Measurements from ENCODE around the gene IGFLR1. TPM values are rescaled to one million over a fixed set of nuclear protein-coding genes. Genes with fewer than 3 reads are reported as not detected.

Gene IGFLR1
- total and polyA plus RNA-seq, 4 donors: 3.8 to 72.5 (median 26.0) TPM

- Histone ChIP-seq H3K4me1 (ENCODE audit: control insufficient read depth in 5 of 5, insufficient read depth in 5 of 5, low read length in 5 of 5) (peaks cover 0 to 14% (median 7%) of the 10 kb centered on the region in 5 donors), H3K9me3 (ENCODE audit: control insufficient read depth in 4 of 4, insufficient read depth in 3 of 4, low read length in 3 of 4) (peaks cover 0 to 1% (median 0%) of the 10 kb centered on the region in 4 donors), H3K27ac (ENCODE audit: low read depth in 1 of 2, low read length in 1 of 2) (no peak overlapping the region), H3K4me3 (no peak overlapping the region), H3K27me3 (ENCODE audit: control insufficient read depth in 3 of 3, insufficient read depth in 3 of 3, low read length in 2 of 3) (no peaks in the 10 kb centered on the region), H3K36me3 (ENCODE audit: control insufficient read depth in 4 of 4, insufficient read depth in 4 of 4, low read length in 4 of 4) (no peaks in the 10 kb centered on the region), H3K9ac (ENCODE audit: insufficient read depth in 1 of 2, low read length in 2 of 2) (no peak overlapping the region)
- ATAC-seq (ENCODE audit: insufficient read depth, low FRiP score) (no peak), DNase-seq (no peak)
- WGBS, 2 donors: 74 to 86% methylated on average over 11 of the region's 11 CpGs
- no peak for TF ChIP-seq CTCF (IDR thresholded peaks at IDR 0.05; ENCODE audit: control extremely low read depth, extremely low read depth)
These were observed 29.4 kb downstream of the IGFLR1 start for GRCh38 chr19:35712567-35713505.

DNA sequence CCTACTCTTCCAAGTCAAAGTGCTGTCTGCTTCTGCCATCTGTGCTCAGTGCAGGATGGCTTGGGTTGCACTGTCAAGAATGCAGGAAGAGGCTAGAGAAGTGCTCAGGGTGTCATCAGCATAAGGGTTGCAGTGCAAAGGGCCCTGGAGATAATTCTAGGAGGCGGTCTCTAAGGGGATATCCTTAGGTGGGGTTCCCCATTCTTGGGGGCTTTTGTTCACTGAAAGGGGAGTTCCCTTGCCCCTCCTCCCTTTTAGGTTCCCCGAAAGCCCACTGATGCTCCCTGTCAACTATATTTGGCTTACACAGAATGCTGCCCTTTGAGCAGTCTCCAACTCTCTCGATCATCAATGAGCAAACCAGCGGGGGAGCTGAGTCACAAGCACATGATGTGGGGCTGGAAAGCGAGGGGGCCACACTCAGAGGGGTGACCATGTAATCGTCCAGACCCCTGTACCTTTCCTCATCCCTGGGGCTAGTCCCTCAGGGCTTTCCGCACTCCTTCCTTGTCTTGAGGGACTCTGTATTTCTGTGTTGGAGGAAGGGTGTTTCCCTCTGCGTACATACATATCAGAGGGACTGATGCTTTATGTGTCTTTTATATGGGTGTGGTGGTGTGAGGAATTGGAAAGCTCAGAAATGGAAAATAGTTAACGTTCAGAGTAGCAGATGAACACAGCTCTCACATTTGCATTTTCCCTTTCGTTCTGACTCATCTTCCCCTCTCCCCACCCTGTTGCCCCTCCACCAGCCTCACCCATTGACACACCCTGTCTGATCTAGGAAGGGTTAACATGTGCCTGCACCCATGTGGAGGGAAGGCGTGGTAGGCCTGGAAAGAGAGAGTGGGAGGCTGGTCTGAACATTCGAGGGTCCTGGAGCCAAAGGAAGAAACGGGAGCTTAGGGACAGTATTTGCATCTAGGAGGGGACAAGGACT is 31.2 kb downstream of the IGFLR1 start:
- DNase-seq: no peak

DNA sequence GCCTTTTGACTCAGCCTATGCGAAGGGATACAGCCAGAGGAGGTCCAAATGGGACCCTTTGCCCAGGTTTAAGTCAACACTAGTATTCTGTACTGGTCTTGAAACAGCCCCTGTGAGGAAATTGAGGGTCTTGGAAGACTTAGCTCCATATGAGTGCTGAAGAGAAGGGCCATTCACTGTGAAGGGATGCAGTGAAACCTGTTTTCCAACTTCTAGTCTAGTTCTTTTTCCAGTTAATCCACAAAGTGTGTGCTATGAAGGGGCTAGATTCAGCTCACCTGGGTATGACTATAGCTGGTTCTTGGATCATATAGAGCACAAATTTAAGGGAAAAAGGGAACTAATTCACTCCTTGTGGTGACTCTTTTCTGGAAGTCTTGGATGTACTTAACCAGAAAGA is 33.9 kb downstream of the IGFLR1 start:
- Histone ChIP-seq H3K27me3 (ENCODE audit: control insufficient read depth in 3 of 3, insufficient read depth in 3 of 3, low read length in 2 of 3) (no peaks in the 10 kb centered on the region), H3K27ac (ENCODE audit: low read depth in 1 of 2, low read length in 1 of 2) (no peak overlapping the region), H3K4me1 (ENCODE audit: control insufficient read depth in 5 of 5, insufficient read depth in 5 of 5, low read length in 5 of 5) (peaks cover 0 to 4% (median 0%) of the 10 kb centered on the region in 5 donors), H3K4me3 (no peak overlapping the region), H3K9ac (ENCODE audit: insufficient read depth in 1 of 2, low read length in 2 of 2) (no peak overlapping the region), H3K36me3 (ENCODE audit: control insufficient read depth in 4 of 4, insufficient read depth in 4 of 4, low read length in 4 of 4) (no peaks in the 10 kb centered on the region), H3K9me3 (ENCODE audit: control insufficient read depth in 4 of 4, insufficient read depth in 3 of 4, low read length in 3 of 4) (no peaks in the 10 kb centered on the region)
- no peak for TF ChIP-seq CTCF (IDR thresholded peaks at IDR 0.05; ENCODE audit: control extremely low read depth, extremely low read depth)
- WGBS, 2 donors: 73 to 87% methylated on average over 1 of the region's 1 CpG
- DNase-seq (peak in 2 of 3 donors; percentile 48 to 71), ATAC-seq (ENCODE audit: insufficient read depth, low FRiP score) (no peak)

More for the DNA sequence above, 31.2 kb downstream of the IGFLR1 start:
- Histone ChIP-seq H3K4me1 (ENCODE audit: control insufficient read depth in 5 of 5, insufficient read depth in 5 of 5, low read length in 5 of 5) (peaks cover 0 to 12% (median 5%) of the 10 kb centered on the region in 5 donors), H3K36me3 (ENCODE audit: control insufficient read depth in 4 of 4, insufficient read depth in 4 of 4, low read length in 4 of 4) (no peaks in the 10 kb centered on the region), H3K27me3 (ENCODE audit: control insufficient read depth in 3 of 3, insufficient read depth in 3 of 3, low read length in 2 of 3) (no peaks in the 10 kb centered on the region), H3K27ac (ENCODE audit: low read depth in 1 of 2, low read length in 1 of 2) (no peak overlapping the region), H3K4me3 (no peak overlapping the region), H3K9ac (ENCODE audit: insufficient read depth in 1 of 2, low read length in 2 of 2) (no peak overlapping the region), H3K9me3 (ENCODE audit: control insufficient read depth in 4 of 4, insufficient read depth in 3 of 4, low read length in 3 of 4) (no peaks in the 10 kb centered on the region)
- TF ChIP-seq CTCF (IDR thresholded peaks at IDR 0.05; ENCODE audit: control extremely low read depth, extremely low read depth): no peak
- 63 to 83% methylated on average over 13 of the region's 13 CpGs for WGBS, 2 donors
- ATAC-seq (ENCODE audit: insufficient read depth, low FRiP score): no peak
